Gastrocnemius medialis (tissue), 4 donors: ENCODE measurements around the gene CUX1.

Experiments used
- POLR2A ChIP-seq, 2 donors: fragments of 450-650 bp; IDR thresholded peaks; one replicate each; pipeline ENCODE4 v1.6.1; 2017; ENCODE audit warnings: antibody characterized with exemption in 2 of 2, mild to moderate bottlenecking in 2 of 2, moderate library complexity in 2 of 2
- TF ChIP-seq, protein P1 (sequence below), 5 experiments: fragments of 450-650 bp in 3 of 5; fragments of 200-600 bp in 2 of 5; sonication (generic) in 2 of 5; IDR thresholded peaks in 4 of 5; conservative IDR thresholded peaks in 1 of 5; 1 replicate in 4 of 5; 2 replicates in 1 of 5; pipeline ENCODE4 v1.5.1; 2016 to 2019; ENCODE audit warnings: antibody characterized with exemption in 5 of 5, mild to moderate bottlenecking in 3 of 5, moderate library complexity in 3 of 5

DNA sequence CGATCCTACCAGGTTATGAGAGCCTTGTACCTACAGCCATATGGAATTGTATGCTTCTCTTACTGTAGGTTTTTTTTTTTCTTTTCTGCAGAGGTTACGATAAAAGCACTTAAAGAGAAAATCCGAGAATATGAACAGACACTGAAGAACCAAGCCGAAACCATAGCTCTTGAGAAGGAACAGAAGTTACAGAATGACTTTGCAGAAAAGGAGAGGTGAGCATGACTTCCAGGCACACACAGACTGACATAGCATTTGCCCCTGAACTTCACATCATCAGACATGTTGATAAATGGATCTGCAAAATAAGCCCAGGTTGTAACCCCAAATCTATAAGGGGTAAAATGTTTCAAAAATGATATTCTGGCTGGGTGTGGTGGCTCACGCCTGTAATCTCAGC lies 286.8 kb downstream of the CUX1 start:
- TF ChIP-seq, protein P1, sequence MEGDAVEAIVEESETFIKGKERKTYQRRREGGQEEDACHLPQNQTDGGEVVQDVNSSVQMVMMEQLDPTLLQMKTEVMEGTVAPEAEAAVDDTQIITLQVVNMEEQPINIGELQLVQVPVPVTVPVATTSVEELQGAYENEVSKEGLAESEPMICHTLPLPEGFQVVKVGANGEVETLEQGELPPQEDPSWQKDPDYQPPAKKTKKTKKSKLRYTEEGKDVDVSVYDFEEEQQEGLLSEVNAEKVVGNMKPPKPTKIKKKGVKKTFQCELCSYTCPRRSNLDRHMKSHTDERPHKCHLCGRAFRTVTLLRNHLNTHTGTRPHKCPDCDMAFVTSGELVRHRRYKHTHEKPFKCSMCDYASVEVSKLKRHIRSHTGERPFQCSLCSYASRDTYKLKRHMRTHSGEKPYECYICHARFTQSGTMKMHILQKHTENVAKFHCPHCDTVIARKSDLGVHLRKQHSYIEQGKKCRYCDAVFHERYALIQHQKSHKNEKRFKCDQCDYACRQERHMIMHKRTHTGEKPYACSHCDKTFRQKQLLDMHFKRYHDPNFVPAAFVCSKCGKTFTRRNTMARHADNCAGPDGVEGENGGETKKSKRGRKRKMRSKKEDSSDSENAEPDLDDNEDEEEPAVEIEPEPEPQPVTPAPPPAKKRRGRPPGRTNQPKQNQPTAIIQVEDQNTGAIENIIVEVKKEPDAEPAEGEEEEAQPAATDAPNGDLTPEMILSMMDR (IDR thresholded peaks at IDR 0.05 in 4 of 5, conservative IDR thresholded peaks at IDR 0.05 in 1 of 5) = no peak
- TF ChIP-seq POLR2A (IDR thresholded peaks at IDR 0.05) = no peak
